ENCODE measurements around the gene MAGI1. TPM values are rescaled to one million over a fixed set of nuclear protein-coding genes. Genes with fewer than 3 reads are reported as not detected.
A peak's percentile ranks its signal among the peaks of the same experiment; 100 is the strongest.

The MAGI1 gene
- total and polyA plus RNA-seq, 4 donors = 5.0 to 69.2 (median 28.5) TPM

DNA sequence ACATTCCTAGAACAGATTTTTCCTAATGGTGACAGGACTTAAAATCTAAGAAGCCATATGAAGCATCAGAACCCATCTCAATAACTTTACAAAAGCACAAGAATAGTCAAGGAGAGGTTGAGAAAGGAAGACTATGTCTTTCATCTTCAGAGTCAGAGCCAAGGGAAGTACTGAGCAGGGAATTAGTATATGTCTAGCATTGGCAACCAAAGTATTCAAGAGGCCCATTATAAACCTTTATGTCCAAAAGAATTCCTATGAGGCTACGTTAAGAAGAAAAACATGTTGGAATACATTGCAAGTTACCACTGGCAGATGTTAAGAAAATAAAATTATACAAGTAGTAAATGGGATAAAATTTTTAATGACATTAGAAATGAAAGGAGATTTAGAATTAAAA, 150.5 kb downstream of the MAGI1 start:
- intact Hi-C loops (cut with DNase I) = loop anchor here (2.0 to 10.0 kb wide), 4 partner anchors 64 to 151 kb away; partner anchors contain the start of gene MAGI1 (in 1 of the 2)
- Histone ChIP-seq H3K4me1 (ENCODE audit: control insufficient read depth in 1 of 2, insufficient read depth in 2 of 2, low read length in 2 of 2) (peaks cover 2 to 4% of the 10 kb centered on the region in 2 donors), H3K27me3 (ENCODE audit: control insufficient read depth in 1 of 2, insufficient read depth in 2 of 2, low read length in 1 of 2) (no peaks in the 10 kb centered on the region), H3K4me3 (ENCODE audit: low read length in 2 of 2) (no peak overlapping the region), H3K9me3 (ENCODE audit: control insufficient read depth, low read length) (no peaks in the 10 kb centered on the region), H3K27ac (ENCODE audit: low read depth in 1 of 2, low read length in 2 of 2) (peak overlapping the region in 1 of 2 donors; percentile 67), H3K36me3 (ENCODE audit: control insufficient read depth in 1 of 2, insufficient read depth in 2 of 2, low read length in 1 of 2) (no peaks in the 10 kb centered on the region)
- DNase-seq (no peak), ATAC-seq (ENCODE audit: low FRiP score) (no peak)
- 12 to 43% methylated on average over 1 of the region's 1 CpG for WGBS, 2 donors

DNA sequence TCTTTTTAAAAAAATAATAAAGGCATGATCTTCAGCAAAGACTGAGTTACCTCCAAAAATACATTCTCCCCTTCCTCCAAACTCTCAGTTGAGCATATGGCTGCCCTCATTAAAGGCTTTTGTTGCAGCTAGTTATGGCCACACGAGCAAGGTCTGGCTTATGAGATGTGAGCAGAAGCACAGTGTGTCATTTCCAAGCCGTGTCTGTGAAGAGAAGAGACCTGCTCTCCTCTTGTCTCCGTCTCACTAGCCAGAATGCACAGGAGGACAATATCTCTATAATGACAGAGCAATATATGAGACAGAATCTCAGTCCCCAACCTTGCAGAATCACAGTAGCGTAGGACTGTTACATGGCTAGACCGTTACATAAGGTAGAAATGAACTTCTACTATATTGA, 152.3 kb downstream of the MAGI1 start:
- Histone ChIP-seq H3K4me3 (ENCODE audit: low read length in 2 of 2) (no peak overlapping the region), H3K9me3 (ENCODE audit: control insufficient read depth, low read length) (no peaks in the 10 kb centered on the region), H3K27ac (ENCODE audit: low read depth in 1 of 2, low read length in 2 of 2) (no peak overlapping the region), H3K36me3 (ENCODE audit: control insufficient read depth in 1 of 2, insufficient read depth in 2 of 2, low read length in 1 of 2) (no peaks in the 10 kb centered on the region), H3K27me3 (ENCODE audit: control insufficient read depth in 1 of 2, insufficient read depth in 2 of 2, low read length in 1 of 2) (no peaks in the 10 kb centered on the region), H3K4me1 (ENCODE audit: control insufficient read depth in 1 of 2, insufficient read depth in 2 of 2, low read length in 2 of 2) (peaks cover 2 to 4% of the 10 kb centered on the region in 2 donors)
- ATAC-seq (ENCODE audit: low FRiP score) (no peak), DNase-seq (no peak)
- 88 to 92% methylated on average over 5 of the region's 5 CpGs for WGBS, 2 donors
- intact Hi-C loops (cut with DNase I) = loop anchor here (5.0 to 10.0 kb wide), 3 partner anchors 66 to 104 kb away; no protein-coding TSS in a partner anchor

- intact Hi-C loops (cut with DNase I) = loop anchor here in 1 of 2 donors (5.0 to 10.0 kb wide), 2 partner anchors 52 to 99 kb away; no protein-coding TSS in a partner anchor
- 24% methylated on average over 4 of the region's 4 CpGs for WGBS, 2 donors
- no peaks in the 10 kb centered on the region for H3K27me3 ChIP-seq (ENCODE audit: control insufficient read depth in 1 of 2, insufficient read depth in 2 of 2, low read length in 1 of 2)
- ATAC-seq (ENCODE audit: low FRiP score) = no peak
- no peaks in the 10 kb centered on the region for H3K36me3 ChIP-seq (ENCODE audit: control insufficient read depth in 1 of 2, insufficient read depth in 2 of 2, low read length in 1 of 2)
- DNase-seq = no peak
- no peak overlapping the region for H3K27ac ChIP-seq (ENCODE audit: low read depth in 1 of 2, low read length in 2 of 2)
- peaks cover 2 to 6% of the 10 kb centered on the region in 2 donors for H3K4me1 ChIP-seq (ENCODE audit: control insufficient read depth in 1 of 2, insufficient read depth in 2 of 2, low read length in 2 of 2)
- no peaks in the 10 kb centered on the region for H3K9me3 ChIP-seq (ENCODE audit: control insufficient read depth, low read length)
- no peak overlapping the region for H3K4me3 ChIP-seq (ENCODE audit: low read length in 2 of 2)
Observed at GRCh38 chr3:65884071-65884470, 154.6 kb downstream of the MAGI1 start.

- 0 to 4% methylated on average over 3 of the region's 3 CpGs for WGBS, 2 donors
- Histone ChIP-seq H3K27me3 (ENCODE audit: control insufficient read depth in 1 of 2, insufficient read depth in 2 of 2, low read length in 1 of 2) (no peaks in the 10 kb centered on the region), H3K27ac (ENCODE audit: low read depth in 1 of 2, low read length in 2 of 2) (no peak overlapping the region), H3K4me3 (ENCODE audit: low read length in 2 of 2) (no peak overlapping the region), H3K9me3 (ENCODE audit: control insufficient read depth, low read length) (no peaks in the 10 kb centered on the region), H3K4me1 (ENCODE audit: control insufficient read depth in 1 of 2, insufficient read depth in 2 of 2, low read length in 2 of 2) (peaks cover 0 to 6% of the 10 kb centered on the region in 2 donors), H3K36me3 (ENCODE audit: control insufficient read depth in 1 of 2, insufficient read depth in 2 of 2, low read length in 1 of 2) (no peaks in the 10 kb centered on the region)
- ATAC-seq (ENCODE audit: low FRiP score) (no peak), DNase-seq (no peak)
- intact Hi-C loops (cut with DNase I) = loop anchor here in 1 of 2 donors (5.0 to 10.0 kb wide), 2 partner anchors 51 to 99 kb away; no protein-coding TSS in a partner anchor
Observed at GRCh38 chr3:65883613-65884012, 155.1 kb downstream of the MAGI1 start.

DNA sequence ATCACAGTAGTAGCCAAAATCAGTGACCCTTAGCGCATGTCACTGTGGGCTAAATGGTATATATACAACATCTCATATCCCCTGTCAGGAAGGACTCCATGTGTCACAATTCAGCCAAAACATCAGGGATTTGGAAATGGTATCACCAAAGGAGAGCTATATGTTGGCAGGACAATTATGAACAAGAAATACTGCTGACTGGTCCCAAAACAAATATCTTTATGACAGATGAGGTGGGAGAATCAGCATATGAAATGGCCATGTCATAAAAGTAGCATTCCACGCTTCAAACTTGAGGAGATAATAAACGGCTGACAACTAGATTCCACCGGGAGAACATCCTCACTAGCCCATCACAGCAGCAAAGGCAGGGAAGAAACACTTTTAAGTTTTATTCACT, 158.4 kb downstream of the MAGI1 start:
- intact Hi-C loops (cut with DNase I) = loop anchor here in 1 of 2 donors (5.0 to 10.0 kb wide), 2 partner anchors 48 to 96 kb away; no protein-coding TSS in a partner anchor
- no peak for ATAC-seq (ENCODE audit: low FRiP score)
- H3K4me1 ChIP-seq (ENCODE audit: control insufficient read depth in 1 of 2, insufficient read depth in 2 of 2, low read length in 2 of 2) = peaks cover 0 to 6% of the 10 kb centered on the region in 2 donors
- no peaks in the 10 kb centered on the region for H3K27me3 ChIP-seq (ENCODE audit: control insufficient read depth in 1 of 2, insufficient read depth in 2 of 2, low read length in 1 of 2)
- no peaks in the 10 kb centered on the region for H3K9me3 ChIP-seq (ENCODE audit: control insufficient read depth, low read length)
- no peak overlapping the region for H3K4me3 ChIP-seq (ENCODE audit: low read length in 2 of 2)
- no peak overlapping the region for H3K27ac ChIP-seq (ENCODE audit: low read depth in 1 of 2, low read length in 2 of 2)
- no peak for DNase-seq
- no peaks in the 10 kb centered on the region for H3K36me3 ChIP-seq (ENCODE audit: control insufficient read depth in 1 of 2, insufficient read depth in 2 of 2, low read length in 1 of 2)
- 83 to 89% methylated on average over 4 of the region's 4 CpGs for WGBS, 2 donors

GRCh38 chr3:65879372-65879771, 159.3 kb downstream of the MAGI1 start:
- H3K27me3 ChIP-seq (ENCODE audit: control insufficient read depth in 1 of 2, insufficient read depth in 2 of 2, low read length in 1 of 2) = no peaks in the 10 kb centered on the region
- H3K9me3 ChIP-seq (ENCODE audit: control insufficient read depth, low read length) = no peaks in the 10 kb centered on the region
- 88 to 98% methylated on average over 1 of the region's 1 CpG for WGBS, 2 donors
- no peak overlapping the region for H3K4me3 ChIP-seq (ENCODE audit: low read length in 2 of 2)
- H3K27ac ChIP-seq (ENCODE audit: low read depth in 1 of 2, low read length in 2 of 2) = no peak overlapping the region
- intact Hi-C loops (cut with DNase I) = no loop called here
- no peaks in the 10 kb centered on the region for H3K36me3 ChIP-seq (ENCODE audit: control insufficient read depth in 1 of 2, insufficient read depth in 2 of 2, low read length in 1 of 2)
- DNase-seq (no peak), ATAC-seq (ENCODE audit: low FRiP score) (no peak)
- peaks cover 0 to 6% of the 10 kb centered on the region in 2 donors for H3K4me1 ChIP-seq (ENCODE audit: control insufficient read depth in 1 of 2, insufficient read depth in 2 of 2, low read length in 2 of 2)

DNA sequence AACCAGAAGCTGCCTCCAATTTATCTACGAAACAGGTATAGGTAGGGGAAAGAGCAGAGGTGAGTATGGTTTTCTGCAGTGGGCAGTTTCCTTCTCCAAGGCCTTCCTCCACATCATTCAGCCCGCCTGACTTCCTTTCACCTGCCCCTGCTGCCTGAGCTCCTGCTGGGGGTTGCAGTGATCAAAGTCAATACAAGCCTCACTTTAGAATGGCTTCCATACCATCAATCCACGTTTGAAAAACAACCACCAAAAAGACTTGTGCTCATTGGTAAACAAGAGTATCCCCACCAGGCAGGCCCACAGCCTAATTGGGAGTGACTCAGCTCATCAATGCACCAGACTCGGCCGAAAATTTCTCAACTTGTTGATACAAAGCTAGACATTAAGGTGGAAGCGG, 159.9 kb downstream of the MAGI1 start:
- Histone ChIP-seq H3K36me3 (ENCODE audit: control insufficient read depth in 1 of 2, insufficient read depth in 2 of 2, low read length in 1 of 2) (no peaks in the 10 kb centered on the region), H3K4me3 (ENCODE audit: low read length in 2 of 2) (no peak overlapping the region), H3K27me3 (ENCODE audit: control insufficient read depth in 1 of 2, insufficient read depth in 2 of 2, low read length in 1 of 2) (no peaks in the 10 kb centered on the region), H3K27ac (ENCODE audit: low read depth in 1 of 2, low read length in 2 of 2) (no peak overlapping the region), H3K9me3 (ENCODE audit: control insufficient read depth, low read length) (no peaks in the 10 kb centered on the region), H3K4me1 (ENCODE audit: control insufficient read depth in 1 of 2, insufficient read depth in 2 of 2, low read length in 2 of 2) (peaks cover 0 to 6% of the 10 kb centered on the region in 2 donors)
- intact Hi-C loops (cut with DNase I) = no loop called here
- no peak for ATAC-seq (ENCODE audit: low FRiP score)
- DNase-seq = no peak
- 79 to 86% methylated on average over 6 of the region's 6 CpGs for WGBS, 2 donors

GRCh38 chr3:65877160-65877559, 161.6 kb downstream of the MAGI1 start:
- intact Hi-C loops (cut with DNase I) = no loop called here
- WGBS, 2 donors = 88 to 96% methylated on average over 2 of the region's 2 CpGs
- no peak overlapping the region for H3K4me3 ChIP-seq (ENCODE audit: low read length in 2 of 2)
- H3K27ac ChIP-seq (ENCODE audit: low read depth in 1 of 2, low read length in 2 of 2) = no peak overlapping the region
- H3K27me3 ChIP-seq (ENCODE audit: control insufficient read depth in 1 of 2, insufficient read depth in 2 of 2, low read length in 1 of 2) = no peaks in the 10 kb centered on the region
- no peaks in the 10 kb centered on the region for H3K36me3 ChIP-seq (ENCODE audit: control insufficient read depth in 1 of 2, insufficient read depth in 2 of 2, low read length in 1 of 2)
- no peak for ATAC-seq (ENCODE audit: low FRiP score)
- H3K9me3 ChIP-seq (ENCODE audit: control insufficient read depth, low read length) = no peaks in the 10 kb centered on the region
- H3K4me1 ChIP-seq (ENCODE audit: control insufficient read depth in 1 of 2, insufficient read depth in 2 of 2, low read length in 2 of 2) = peaks cover 0 to 2% of the 10 kb centered on the region in 2 donors
- DNase-seq = no peak

GRCh38 chr3:65876028-65876420, 162.7 kb downstream of the MAGI1 start:
- Histone ChIP-seq H3K9me3 (ENCODE audit: control insufficient read depth, low read length) (no peaks in the 10 kb centered on the region), H3K4me3 (ENCODE audit: low read length in 2 of 2) (no peak overlapping the region), H3K36me3 (ENCODE audit: control insufficient read depth in 1 of 2, insufficient read depth in 2 of 2, low read length in 1 of 2) (no peaks in the 10 kb centered on the region), H3K4me1 (ENCODE audit: control insufficient read depth in 1 of 2, insufficient read depth in 2 of 2, low read length in 2 of 2) (peaks cover 0 to 3% of the 10 kb centered on the region in 2 donors), H3K27ac (ENCODE audit: low read depth in 1 of 2, low read length in 2 of 2) (no peak overlapping the region), H3K27me3 (ENCODE audit: control insufficient read depth in 1 of 2, insufficient read depth in 2 of 2, low read length in 1 of 2) (no peaks in the 10 kb centered on the region)
- no peak for ATAC-seq (ENCODE audit: low FRiP score)
- WGBS, 2 donors = 90 to 93% methylated on average over 3 of the region's 3 CpGs
- intact Hi-C loops (cut with DNase I) = no loop called here
- no peak for DNase-seq
